ENCODE data around the gene GPC5. TPM values are rescaled to one million over a fixed set of nuclear protein-coding genes. Genes with fewer than 3 reads are reported as not detected.

Gene GPC5
- total and polyA plus RNA-seq, 7 donors = 0.23 TPM; not detected in 6

- WGBS, 3 donors = 86 to 92% (median 89%) methylated on average over 5 of the region's 5 CpGs
- Histone ChIP-seq H3K27ac (no peak overlapping the region), H3K4me1 (no peaks in the 10 kb centered on the region), H3K9me3 (no peaks in the 10 kb centered on the region), H3K36me3 (ENCODE audit: insufficient read depth in 1 of 2, low read depth in 1 of 2) (no peaks in the 10 kb centered on the region), H3K4me3 (no peak overlapping the region), H3K27me3 (ENCODE audit: insufficient read depth in 3 of 3, low read length in 2 of 3) (no peaks in the 10 kb centered on the region)
- intact Hi-C loops (cut with DNase I) = no loop called here
- no peak for DNase-seq
- TF ChIP-seq CTCF (IDR thresholded peaks at IDR 0.05) = no peak
- no peak for ATAC-seq
Measured at GRCh38 chr13:91498298-91498697, 99.9 kb downstream of the GPC5 start.

- Histone ChIP-seq H3K36me3 (ENCODE audit: insufficient read depth in 1 of 2, low read depth in 1 of 2) (no peaks in the 10 kb centered on the region), H3K9me3 (no peaks in the 10 kb centered on the region), H3K4me3 (no peak overlapping the region), H3K27me3 (ENCODE audit: insufficient read depth in 3 of 3, low read length in 2 of 3) (no peaks in the 10 kb centered on the region), H3K4me1 (no peaks in the 10 kb centered on the region), H3K27ac (no peak overlapping the region)
- TF ChIP-seq CTCF (IDR thresholded peaks at IDR 0.05) = no peak
- DNase-seq (no peak), ATAC-seq (no peak)
- WGBS, 3 donors = 87 to 91% (median 87%) methylated on average over 2 of the region's 2 CpGs
- intact Hi-C loops (cut with DNase I) = no loop called here
Measured at GRCh38 chr13:91504216-91504615, 105.8 kb downstream of the GPC5 start.

- TF ChIP-seq CTCF (IDR thresholded peaks at IDR 0.05) = no peak
- intact Hi-C loops (cut with DNase I) = no loop called here
- no peaks in the 10 kb centered on the region for H3K4me1 ChIP-seq
- ATAC-seq (no peak), DNase-seq (no peak)
- no peaks in the 10 kb centered on the region for H3K27me3 ChIP-seq (ENCODE audit: insufficient read depth in 3 of 3, low read length in 2 of 3)
- no peaks in the 10 kb centered on the region for H3K9me3 ChIP-seq
- H3K36me3 ChIP-seq (ENCODE audit: insufficient read depth in 1 of 2, low read depth in 1 of 2) = no peaks in the 10 kb centered on the region
- H3K4me3 ChIP-seq = no peak overlapping the region
- no peak overlapping the region for H3K27ac ChIP-seq
Measured at GRCh38 chr13:91506759-91507158, 108.3 kb downstream of the GPC5 start.

GRCh38 chr13:91510058-91510457, 111.6 kb downstream of the GPC5 start:
- Histone ChIP-seq H3K27me3 (ENCODE audit: insufficient read depth in 3 of 3, low read length in 2 of 3) (no peaks in the 10 kb centered on the region), H3K27ac (no peak overlapping the region), H3K9me3 (no peaks in the 10 kb centered on the region), H3K36me3 (ENCODE audit: insufficient read depth in 1 of 2, low read depth in 1 of 2) (no peaks in the 10 kb centered on the region), H3K4me1 (no peaks in the 10 kb centered on the region), H3K4me3 (no peak overlapping the region)
- ATAC-seq = no peak
- intact Hi-C loops (cut with DNase I) = no loop called here
- 59 to 75% (median 68%) methylated on average over 2 of the region's 2 CpGs for WGBS, 3 donors
- no peak for TF ChIP-seq CTCF (IDR thresholded peaks at IDR 0.05)
- no peak for DNase-seq

GRCh38 chr13:91513790-91514189, 115.4 kb downstream of the GPC5 start:
- Histone ChIP-seq H3K4me1 (no peaks in the 10 kb centered on the region), H3K4me3 (no peak overlapping the region), H3K9me3 (no peaks in the 10 kb centered on the region), H3K27me3 (ENCODE audit: insufficient read depth in 3 of 3, low read length in 2 of 3) (no peaks in the 10 kb centered on the region), H3K36me3 (ENCODE audit: insufficient read depth in 1 of 2, low read depth in 1 of 2) (no peaks in the 10 kb centered on the region), H3K27ac (no peak overlapping the region)
- DNase-seq = no peak
- intact Hi-C loops (cut with DNase I) = no loop called here
- no peak for ATAC-seq
- no peak for TF ChIP-seq CTCF (IDR thresholded peaks at IDR 0.05)
- WGBS, 3 donors = 59 to 81% (median 63%) methylated on average over 1 of the region's 1 CpG
